CD14-positive monocyte (primary cell): ENCODE measurements around the gene CHID1. TPM values are rescaled to one million over a fixed set of nuclear protein-coding genes. Genes with fewer than 3 reads are reported as not detected.

Experiments used
- DNase-seq, 3 donors: peaks; one replicate each; pipeline ENCODE4 v3.0.0-alpha.2; 2011 to 2022
- H2AFZ ChIP-seq: 2 replicates; pipeline ENCODE4 v1.6.0; 2012; ENCODE audit warnings: mild to moderate bottlenecking, low read depth, low read length, inconsistent platforms; ENCODE audit not compliant: insufficient read depth, poor library complexity, severe bottlenecking
- H3K27ac ChIP-seq, 2 donors: 1 replicate in 1 of 2; 2 replicates in 1 of 2; pipeline ENCODE4 v1.5.1; 2012 to 2013; ENCODE audit warnings: low read length in 2 of 2, control low read depth in 1 of 2, inconsistent platforms in 1 of 2, low read depth in 1 of 2, mild to moderate bottlenecking in 1 of 2
- H3K27me3 ChIP-seq, 2 donors: one replicate each; pipeline versions ENCODE4 v1.6.0 to v1.6.1; 2011 to 2013; ENCODE audit warnings: low read length in 2 of 2; ENCODE audit not compliant: control insufficient read depth in 2 of 2, insufficient read depth in 2 of 2
- H3K36me3 ChIP-seq, 2 donors: replicated peaks in 1 of 2; 1 replicate in 1 of 2; 2 replicates in 1 of 2; pipeline versions ENCODE4 v1.5.1 to v1.6.1; 2012 to 2013; ENCODE audit warnings: low read length in 2 of 2, control low read depth in 1 of 2, inconsistent platforms in 1 of 2, mild to moderate bottlenecking in 1 of 2; ENCODE audit not compliant: insufficient read depth in 2 of 2, control insufficient read depth in 1 of 2
- H3K4me1 ChIP-seq, 2 donors: 1 replicate in 1 of 2; 2 replicates in 1 of 2; pipeline versions ENCODE4 v1.5.1 to v1.6.1; 2012 to 2013; ENCODE audit warnings: low read length in 2 of 2, control low read depth in 1 of 2, inconsistent platforms in 1 of 2, mild to moderate bottlenecking in 1 of 2, moderate library complexity in 1 of 2; ENCODE audit not compliant: insufficient read depth in 2 of 2, control insufficient read depth in 1 of 2
- H3K4me2 ChIP-seq: replicated peaks from 2 replicates; pipeline ENCODE3; 2012; ENCODE audit warnings: low read length, moderate library complexity, mild to moderate bottlenecking; ENCODE audit not compliant: poor library complexity, severe bottlenecking; ENCODE audit errors: extremely low read depth
- H3K4me3 ChIP-seq, 3 experiments: fragments of 200-600 bp in 1 of 3; sonication (generic) in 1 of 3; replicated peaks in 1 of 3; 1 replicate in 2 of 3; 2 replicates in 1 of 3; pipeline ENCODE4 v1.5.1; 2011 to 2013; ENCODE audit warnings: low read length in 3 of 3, mild to moderate bottlenecking in 3 of 3, control low read depth in 2 of 3, low read depth in 2 of 3, inconsistent platforms in 1 of 3, moderate library complexity in 1 of 3
- H3K79me2 ChIP-seq: 2 replicates; pipeline ENCODE4 v1.6.0; 2012; ENCODE audit warnings: mild to moderate bottlenecking, control low read depth, inconsistent platforms, low read length, moderate library complexity; ENCODE audit not compliant: insufficient read depth
- H3K9ac ChIP-seq: 2 replicates; pipeline ENCODE4 v1.6.0; 2017; ENCODE audit warnings: low read length, mild to moderate bottlenecking; ENCODE audit not compliant: insufficient read depth, poor library complexity, severe bottlenecking
- H3K9me3 ChIP-seq, 2 donors: replicated peaks in 1 of 2; 1 replicate in 1 of 2; 2 replicates in 1 of 2; pipeline versions ENCODE4 v1.5.1 to v1.6.1; 2012 to 2013; ENCODE audit warnings: low read length in 2 of 2, control low read depth in 1 of 2; ENCODE audit not compliant: control insufficient read depth in 1 of 2, insufficient read depth in 1 of 2
- H4K20me1 ChIP-seq: 2 replicates; pipeline ENCODE4 v1.6.0; 2012; ENCODE audit warnings: mild to moderate bottlenecking, low read length, control low read depth, moderate library complexity; ENCODE audit not compliant: insufficient read depth
- H3K27ac Mint-ChIP-seq, 7 donors: one replicate each; pipeline ENCODE4 v1.8.0; 2020; ENCODE audit warnings: mild to moderate bottlenecking in 7 of 7, mixed read lengths in 7 of 7, moderate library complexity in 6 of 7, inconsistent platforms in 2 of 7
- H3K27me3 Mint-ChIP-seq, 3 donors: one replicate each; pipeline ENCODE4 v1.8.0; 2021 to 2022; ENCODE audit warnings: low read depth in 3 of 3, mild to moderate bottlenecking in 3 of 3, mixed read lengths in 3 of 3, moderate library complexity in 3 of 3, inconsistent platforms in 1 of 3
- H3K36me3 Mint-ChIP-seq, 2 donors: one replicate each; pipeline ENCODE4 v1.8.0; 2020; ENCODE audit warnings: mixed read lengths in 2 of 2, inconsistent platforms in 1 of 2, mild to moderate bottlenecking in 1 of 2
- H3K4me1 Mint-ChIP-seq: one replicate; pipeline ENCODE4 v1.8.0; 2020; ENCODE audit warnings: mild to moderate bottlenecking, mixed read lengths
- H3K4me3 Mint-ChIP-seq, 2 donors: one replicate each; pipeline ENCODE4 v1.8.0; 2020; ENCODE audit warnings: mild to moderate bottlenecking in 2 of 2, mixed read lengths in 2 of 2, moderate library complexity in 1 of 2
- H3K9me3 Mint-ChIP-seq, 7 donors: one replicate each; pipeline ENCODE4 v1.8.0; 2020 to 2022; ENCODE audit warnings: mixed read lengths in 7 of 7, mild to moderate bottlenecking in 6 of 7, moderate library complexity in 6 of 7, inconsistent platforms in 2 of 7
- CTCF ChIP-seq: fragments of 200-600 bp; IDR thresholded peaks from one replicate; pipeline ENCODE4 v1.8.0; 2022; ENCODE audit warnings: antibody characterized with exemption, mild to moderate bottlenecking
- WGBS: methylation state at CpG from one replicate; pipeline ENCODE4 v1.1.5; 2013; ENCODE audit warnings: missing lambda C conversion rate; ENCODE audit not compliant: insufficient coverage; 5-methylcytosine and 5-hydroxymethylcytosine counted together
- intact Hi-C, 2 donors: fragments of 100-400 bp; cut with micrococcal nuclease; formaldehyde crosslinking; loops; one replicate each; pipeline versions ENCODE4 v1.15.0 to v1.15.1; 2023
- polyA plus RNA-seq, 3 donors: library from polyadenylated mRNA; depleted of rRNA in 1 of 3; unstranded in 2 of 3; stranded (reverse) in 1 of 3; fragments of 300-500 nt in 2 of 3; fragments of >200 nt in 1 of 3; fragmentation: Illumina TruSeq in 2 of 3; gene quantifications; 1 replicate in 2 of 3; 2 replicates in 1 of 3; pipeline ENCODE4 v1.2.3, GENCODE V29; 2012 to 2021

The CHID1 gene
- polyA plus RNA-seq, 3 donors = 23.2 to 45.4 (median 45.0) TPM

- no peak overlapping the region for H3K4me2 ChIP-seq
- peak overlapping the region in 2 of 7 donors; percentile 30 to 41 for H3K27ac Mint-ChIP-seq
- H3K36me3 ChIP-seq = no peaks in the 10 kb centered on the region
- no peak overlapping the region for H3K4me3 Mint-ChIP-seq
- H3K4me3 ChIP-seq = no peak overlapping the region
- H3K4me1 ChIP-seq = peaks cover 47 to 71% of the 10 kb centered on the region in 2 donors
- H3K36me3 Mint-ChIP-seq = peaks cover 2 to 3% of the 10 kb centered on the region in 2 donors
- no peaks in the 10 kb centered on the region for H3K9me3 ChIP-seq
- peaks cover 39% of the 10 kb centered on the region for H3K4me1 Mint-ChIP-seq
- no peak for TF ChIP-seq CTCF
- peaks cover 10 to 41% (median 28%) of the 10 kb centered on the region in 3 donors for H3K27me3 Mint-ChIP-seq
- peaks cover 6 to 24% of the 10 kb centered on the region in 2 donors for H3K27me3 ChIP-seq
- peaks cover 69% of the 10 kb centered on the region for H4K20me1 ChIP-seq
- 48% methylated on average over 8 of the region's 8 CpGs for WGBS
- H2AFZ ChIP-seq = no peak overlapping the region
- intact Hi-C loops = loop anchor here (5.0 kb wide), 2 partner anchors 71 to 81 kb away; partner anchors contain the start of gene AP2A2 (in 1 of the 2)
- no peak for DNase-seq
- no peak overlapping the region for H3K27ac ChIP-seq
- no peak overlapping the region for H3K9ac ChIP-seq
- peaks cover 0 to 3% (median 0%) of the 10 kb centered on the region in 7 donors for H3K9me3 Mint-ChIP-seq
- peaks cover 13% of the 10 kb centered on the region for H3K79me2 ChIP-seq
Measured at GRCh38 chr11:845872-846495, 64.6 kb downstream of the CHID1 start.

DNA sequence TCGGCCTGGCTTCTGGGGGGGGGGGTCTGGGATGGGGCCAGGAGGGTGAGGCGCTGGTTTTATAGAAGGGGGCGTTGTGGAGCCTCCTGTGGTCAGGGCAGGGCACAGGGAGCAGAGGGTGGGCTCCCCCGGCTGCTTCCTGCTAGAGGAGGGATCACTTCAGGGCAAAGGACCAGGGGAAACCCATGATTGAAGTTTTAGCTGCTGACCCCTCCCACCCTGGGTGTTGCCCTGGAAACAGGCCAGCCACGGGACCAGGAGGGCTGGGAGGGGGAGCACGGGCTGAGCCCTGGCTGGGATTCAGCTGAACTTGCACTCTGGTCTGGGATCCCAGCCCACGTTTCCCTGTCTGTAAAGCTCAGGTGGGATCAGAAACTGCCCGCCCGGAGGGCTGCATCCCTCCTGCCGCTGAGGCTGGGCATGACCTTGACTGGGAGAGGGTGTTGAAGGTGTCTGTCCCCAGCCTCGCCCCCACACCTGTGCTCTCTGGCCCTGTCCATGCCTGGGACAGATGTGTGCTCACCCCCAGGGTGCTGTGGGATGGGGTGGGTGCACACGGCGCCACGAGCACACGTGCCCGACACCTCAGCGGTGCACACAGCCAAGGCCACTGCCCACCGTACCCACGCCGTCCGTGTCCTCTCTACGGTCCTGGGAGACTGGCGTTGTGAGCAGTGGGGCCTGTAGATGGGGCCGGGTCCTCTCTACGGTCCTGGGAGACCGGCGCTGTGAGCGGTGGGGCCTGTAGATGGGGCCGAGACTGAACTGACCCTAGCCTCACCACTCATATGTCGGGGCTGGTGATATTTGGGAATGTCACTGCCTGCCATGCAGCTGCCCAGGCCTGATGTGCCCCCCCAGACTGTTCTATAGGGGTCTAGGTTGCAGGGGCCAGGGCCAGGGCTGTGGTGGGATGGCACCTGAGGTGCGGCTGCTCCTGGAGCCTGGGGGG, 65.6 kb downstream of the CHID1 start:
- peak overlapping the region; percentile 74 to 81 for H3K4me3 Mint-ChIP-seq
- H2AFZ ChIP-seq = no peak overlapping the region
- peak overlapping the region in 2 of 3 experiments; percentile 92 to 94 for H3K4me3 ChIP-seq
- 43% methylated on average over 14 of the region's 31 CpGs for WGBS
- H3K27me3 ChIP-seq = peaks cover 6 to 14% of the 10 kb centered on the region in 2 donors
- H3K36me3 ChIP-seq = peaks cover 4 to 6% of the 10 kb centered on the region in 2 donors
- H3K4me2 ChIP-seq = peak overlapping the region; percentile 88
- intact Hi-C loops = loop anchor here (5.0 kb wide), 3 partner anchors 38 to 82 kb away; partner anchors contain the start of genes AP2A2 (in 1 of the 2), PIDD1 (in 1 of the 2) and RPLP2 (in 1 of the 2)
- H3K79me2 ChIP-seq = peaks cover 23% of the 10 kb centered on the region
- H3K4me1 Mint-ChIP-seq = peaks cover 49% of the 10 kb centered on the region
- H3K9me3 Mint-ChIP-seq = peaks cover 0 to 3% (median 0%) of the 10 kb centered on the region in 7 donors
- H3K4me1 ChIP-seq = peaks cover 52 to 81% of the 10 kb centered on the region in 2 donors
- peak; percentile 65 to 83 (median 80) for DNase-seq
- peak overlapping the region; percentile 57 to 88 (median 78) for H3K27ac Mint-ChIP-seq
- H3K27ac ChIP-seq = peak overlapping the region in 1 of 2 donors; percentile 93
- peaks cover 9 to 10% of the 10 kb centered on the region in 2 donors for H3K36me3 Mint-ChIP-seq
- H3K9ac ChIP-seq = peak overlapping the region; percentile 95
- peaks cover 69% of the 10 kb centered on the region for H4K20me1 ChIP-seq
- no peaks in the 10 kb centered on the region for H3K9me3 ChIP-seq
- H3K27me3 Mint-ChIP-seq = peaks cover 10 to 31% (median 20%) of the 10 kb centered on the region in 3 donors
- no peak for TF ChIP-seq CTCF
